Pulmonary artery endothelial cell (primary cell): ENCODE data around the gene DGKH. TPM values are rescaled to one million over a fixed set of nuclear protein-coding genes. Genes with fewer than 3 reads are reported as not detected.
"Not testable (repeated sequence)": the region's sequence is repeated elsewhere in the genome, so short reads cannot be mapped to it uniquely, and the experiment has no call there.

Experiments
- DNase-seq: peaks from one replicate; pipeline ENCODE4 v3.0.0-alpha.2; 2011; ENCODE audit warnings: low read depth, low spot score
- total RNA-seq: library from RNA; depleted of rRNA; stranded (reverse); fragments of >200 nt; gene quantifications from 2 replicates; pipeline ENCODE4 v1.2.3, GENCODE V29; 2014

Gene DGKH
- total RNA-seq, 1 donor from 2014 or later, result 14.8 TPM

- no peak for DNase-seq
These were observed 64.4 kb downstream of the DGKH start for GRCh38 chr13:42112864-42113263.

GRCh38 chr13:42113478-42113877 lies 65.0 kb downstream of the DGKH start:
- DNase-seq, result no peak

GRCh38 chr13:42114278-42114677 lies 65.8 kb downstream of the DGKH start:
- DNase-seq, result no peak

- no peak for DNase-seq
These were observed 66.5 kb downstream of the DGKH start for GRCh38 chr13:42114912-42115311.

- DNase-seq, result no peak
These were observed 67.8 kb downstream of the DGKH start for GRCh38 chr13:42116225-42116624.

- DNase-seq, result no peak
These were observed 70.6 kb downstream of the DGKH start for GRCh38 chr13:42119041-42119440.

GRCh38 chr13:42119875-42120274 lies 71.4 kb downstream of the DGKH start:
- DNase-seq, result no peak

- no peak for DNase-seq
These were observed 75.2 kb downstream of the DGKH start for GRCh38 chr13:42123600-42123999.

GRCh38 chr13:42125046-42125445 lies 76.6 kb downstream of the DGKH start:
- DNase-seq, result no peak

GRCh38 chr13:42127047-42127446 lies 78.6 kb downstream of the DGKH start:
- DNase-seq, result no peak

- DNase-seq, result no peak
These were observed 80.6 kb downstream of the DGKH start for GRCh38 chr13:42129033-42129432.

GRCh38 chr13:42136518-42136917 lies 88.1 kb downstream of the DGKH start:
- DNase-seq, result no peak

GRCh38 chr13:42137856-42138537 lies 89.5 kb downstream of the DGKH start:
- no peak for DNase-seq

- no peak for DNase-seq
These were observed 92.0 kb downstream of the DGKH start for GRCh38 chr13:42140494-42140893.

GRCh38 chr13:42141052-42141451 lies 92.6 kb downstream of the DGKH start:
- not testable (repeated sequence) for DNase-seq

GRCh38 chr13:42146359-42146758 lies 97.9 kb downstream of the DGKH start:
- DNase-seq, result no peak

GRCh38 chr13:42148538-42148937 lies 100.1 kb downstream of the DGKH start:
- DNase-seq, result no peak

- DNase-seq, result no peak
These were observed 100.7 kb downstream of the DGKH start for GRCh38 chr13:42149136-42149535.

- DNase-seq, result no peak
These were observed 103.3 kb downstream of the DGKH start for GRCh38 chr13:42151781-42152180.

- no peak for DNase-seq
These were observed 104.0 kb downstream of the DGKH start for GRCh38 chr13:42152495-42152894.

- no peak for DNase-seq
These were observed 105.0 kb downstream of the DGKH start for GRCh38 chr13:42153199-42154113.

- DNase-seq, result no peak
These were observed 106.8 kb downstream of the DGKH start for GRCh38 chr13:42155251-42155650.

- DNase-seq, result not testable (repeated sequence)
These were observed 114.9 kb downstream of the DGKH start for GRCh38 chr13:42163338-42163737.
